Esophagus squamous epithelium (tissue), 5 donors: ENCODE data around the gene C4A. TPM values are rescaled to one million over a fixed set of nuclear protein-coding genes. Genes with fewer than 3 reads are reported as not detected.

Experiments used
- DNase-seq: peaks from one replicate; lab custom pipeline; 2025; lab: John Stamatoyannopoulos, UW
- H3K27ac ChIP-seq, 4 donors: fragments of 200-600 bp; sonication (generic); one replicate each; pipeline ENCODE4 v1.5.1; 2016 to 2019; ENCODE audit warnings: mild to moderate bottlenecking in 1 of 4
- H3K27me3 ChIP-seq, 4 donors: fragments of 200-600 bp; sonication (generic); 1 replicate in 3 of 4; 2 replicates in 1 of 4; pipeline versions ENCODE4 v1.5.1 to v1.6.0; 2017 to 2021; ENCODE audit warnings: antibody characterized with exemption in 1 of 4
- H3K36me3 ChIP-seq, 3 donors: fragments of 200-600 bp; sonication (generic); one replicate each; pipeline ENCODE4 v1.5.1; 2016 to 2019
- H3K4me1 ChIP-seq, 3 donors: fragments of 200-600 bp; sonication (generic); one replicate each; pipeline ENCODE4 v1.5.1; 2017 to 2019
- H3K4me3 ChIP-seq, 4 donors: fragments of 200-600 bp; sonication (generic); 1 replicate in 3 of 4; 2 replicates in 1 of 4; pipeline ENCODE4 v1.5.1; 2016 to 2019; ENCODE audit warnings: mild to moderate bottlenecking in 2 of 4, moderate library complexity in 1 of 4
- H3K9me3 ChIP-seq, 3 donors: fragments of 200-600 bp; sonication (generic); one replicate each; pipeline ENCODE4 v1.5.1; 2016 to 2019
- POLR2A ChIP-seq, 4 donors: fragments of 450-650 bp; IDR thresholded peaks; one replicate each; pipeline ENCODE4 v1.6.1; 2017; ENCODE audit warnings: antibody characterized with exemption in 4 of 4, mild to moderate bottlenecking in 4 of 4, moderate library complexity in 3 of 4
- WGBS, 2 donors: methylation state at CpG; one replicate each; pipeline ENCODE4 v1.1.5; 2018; 5-methylcytosine and 5-hydroxymethylcytosine counted together
- intact Hi-C: fragments of 100-400 bp; cut with DNase I; formaldehyde crosslinking; loops from one replicate; pipeline ENCODE4 v1.15.0; 2022
- total RNA-seq, 4 donors: library from RNA; depleted of rRNA; stranded (reverse); fragments of >200 nt; gene quantifications; one replicate each; pipeline ENCODE4 v1.1.0, GENCODE V29; 2016
- TF ChIP-seq, protein P1 (sequence below), 6 experiments: fragments of 450-650 bp in 4 of 6; fragments of 200-600 bp in 2 of 6; sonication (generic) in 2 of 6; IDR thresholded peaks; one replicate each; pipeline ENCODE4 v1.5.1; 2016 to 2019; ENCODE audit warnings: antibody characterized with exemption in 6 of 6, mild to moderate bottlenecking in 4 of 6, moderate library complexity in 4 of 6
- donor health status: DM: yes; HTN: yes; CAD: no.

The C4A gene
- total RNA-seq, 4 donors from 2014 or later, result 2.0 to 11.8 (median 5.2) TPM

- TF ChIP-seq, protein P1, sequence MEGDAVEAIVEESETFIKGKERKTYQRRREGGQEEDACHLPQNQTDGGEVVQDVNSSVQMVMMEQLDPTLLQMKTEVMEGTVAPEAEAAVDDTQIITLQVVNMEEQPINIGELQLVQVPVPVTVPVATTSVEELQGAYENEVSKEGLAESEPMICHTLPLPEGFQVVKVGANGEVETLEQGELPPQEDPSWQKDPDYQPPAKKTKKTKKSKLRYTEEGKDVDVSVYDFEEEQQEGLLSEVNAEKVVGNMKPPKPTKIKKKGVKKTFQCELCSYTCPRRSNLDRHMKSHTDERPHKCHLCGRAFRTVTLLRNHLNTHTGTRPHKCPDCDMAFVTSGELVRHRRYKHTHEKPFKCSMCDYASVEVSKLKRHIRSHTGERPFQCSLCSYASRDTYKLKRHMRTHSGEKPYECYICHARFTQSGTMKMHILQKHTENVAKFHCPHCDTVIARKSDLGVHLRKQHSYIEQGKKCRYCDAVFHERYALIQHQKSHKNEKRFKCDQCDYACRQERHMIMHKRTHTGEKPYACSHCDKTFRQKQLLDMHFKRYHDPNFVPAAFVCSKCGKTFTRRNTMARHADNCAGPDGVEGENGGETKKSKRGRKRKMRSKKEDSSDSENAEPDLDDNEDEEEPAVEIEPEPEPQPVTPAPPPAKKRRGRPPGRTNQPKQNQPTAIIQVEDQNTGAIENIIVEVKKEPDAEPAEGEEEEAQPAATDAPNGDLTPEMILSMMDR (IDR thresholded peaks at IDR 0.05), result no peak
- TF ChIP-seq POLR2A (IDR thresholded peaks at IDR 0.05), result no peak
- no peak overlapping the region for H3K4me3 ChIP-seq
- WGBS, 2 donors, result 67 to 93% methylated on average over 3 to 5 of the region's 7 CpGs
- no peak overlapping the region for H3K27ac ChIP-seq
- peaks cover 31 to 93% (median 64%) of the 10 kb centered on the region in 3 donors for H3K36me3 ChIP-seq
- intact Hi-C loops, result no loop called here
- DNase-seq, result no peak
- peaks cover 9 to 19% (median 12%) of the 10 kb centered on the region in 3 donors for H3K4me1 ChIP-seq
- H3K9me3 ChIP-seq, result no peaks in the 10 kb centered on the region
- H3K27me3 ChIP-seq, result no peaks in the 10 kb centered on the region
Measured at GRCh38 chr6:31966506-31966905, 15.4 kb upstream of the C4A start.

GRCh38 chr6:31966997-31967925 is 14.6 kb upstream of the C4A start:
- Histone ChIP-seq H3K4me1 (peaks cover 9 to 22% (median 13%) of the 10 kb centered on the region in 3 donors), H3K36me3 (peaks cover 27 to 85% (median 56%) of the 10 kb centered on the region in 3 donors), H3K27me3 (no peaks in the 10 kb centered on the region), H3K27ac (no peak overlapping the region), H3K4me3 (no peak overlapping the region), H3K9me3 (no peaks in the 10 kb centered on the region)
- 81 to 89% methylated on average over 8 to 9 of the region's 10 CpGs for WGBS, 2 donors
- intact Hi-C loops, result no loop called here
- no peak for DNase-seq
- TF ChIP-seq, protein P1 (IDR thresholded peaks at IDR 0.05), result no peak
- no peak for TF ChIP-seq POLR2A (IDR thresholded peaks at IDR 0.05)

- peaks cover 10 to 26% (median 16%) of the 10 kb centered on the region in 3 donors for H3K4me1 ChIP-seq
- 68% methylated on average over 3 of the region's 3 CpGs; no CpG with 5 or more reads in 1 of the 2 donors for WGBS, 2 donors
- H3K27me3 ChIP-seq, result no peaks in the 10 kb centered on the region
- H3K27ac ChIP-seq, result no peak overlapping the region
- no peaks in the 10 kb centered on the region for H3K9me3 ChIP-seq
- TF ChIP-seq, protein P1 (IDR thresholded peaks at IDR 0.05), result no peak
- no peak for TF ChIP-seq POLR2A (IDR thresholded peaks at IDR 0.05)
- no peak overlapping the region for H3K4me3 ChIP-seq
- peaks cover 27 to 79% (median 49%) of the 10 kb centered on the region in 3 donors for H3K36me3 ChIP-seq
- DNase-seq, result no peak
- intact Hi-C loops, result no loop called here
Measured at GRCh38 chr6:31967926-31968320, 13.9 kb upstream of the C4A start.

DNA sequence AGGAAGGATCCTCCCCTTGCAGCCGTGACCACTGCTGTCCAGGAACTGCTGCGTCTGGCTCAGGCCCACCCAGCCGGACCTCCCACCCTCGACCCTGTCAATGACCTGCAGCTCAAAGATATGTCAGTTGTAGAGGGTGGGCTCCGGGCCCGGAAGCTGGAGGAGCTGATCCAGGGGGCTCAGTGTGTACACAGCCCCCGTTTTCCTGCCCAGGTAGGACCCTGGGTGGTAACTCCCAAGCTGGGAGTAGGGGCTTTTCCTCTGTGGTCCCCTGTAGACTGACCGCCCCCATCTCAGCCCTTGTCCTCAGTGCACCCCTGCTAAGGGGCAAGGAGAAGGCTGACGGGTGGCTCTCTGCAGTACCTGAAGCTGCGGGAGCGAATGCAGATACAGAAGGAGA is 13.5 kb upstream of the C4A start:
- no peak for TF ChIP-seq POLR2A (IDR thresholded peaks at IDR 0.05)
- TF ChIP-seq, protein P1 (IDR thresholded peaks at IDR 0.05), result no peak
- Histone ChIP-seq H3K27me3 (no peaks in the 10 kb centered on the region), H3K4me1 (peaks cover 13 to 31% (median 20%) of the 10 kb centered on the region in 3 donors), H3K9me3 (no peaks in the 10 kb centered on the region), H3K27ac (no peak overlapping the region), H3K4me3 (no peak overlapping the region), H3K36me3 (peaks cover 27 to 75% (median 45%) of the 10 kb centered on the region in 3 donors)
- intact Hi-C loops, result no loop called here
- WGBS, 2 donors, result no CpG with 5 or more reads among the region's 11 CpGs
- no peak for DNase-seq
